ENCODE data around the gene C10orf90. TPM values are rescaled to one million over a fixed set of nuclear protein-coding genes. Genes with fewer than 3 reads are reported as not detected.

Gene C10orf90
- total RNA-seq, 1 donor from 2014 or later, result 1.2 TPM

DNA sequence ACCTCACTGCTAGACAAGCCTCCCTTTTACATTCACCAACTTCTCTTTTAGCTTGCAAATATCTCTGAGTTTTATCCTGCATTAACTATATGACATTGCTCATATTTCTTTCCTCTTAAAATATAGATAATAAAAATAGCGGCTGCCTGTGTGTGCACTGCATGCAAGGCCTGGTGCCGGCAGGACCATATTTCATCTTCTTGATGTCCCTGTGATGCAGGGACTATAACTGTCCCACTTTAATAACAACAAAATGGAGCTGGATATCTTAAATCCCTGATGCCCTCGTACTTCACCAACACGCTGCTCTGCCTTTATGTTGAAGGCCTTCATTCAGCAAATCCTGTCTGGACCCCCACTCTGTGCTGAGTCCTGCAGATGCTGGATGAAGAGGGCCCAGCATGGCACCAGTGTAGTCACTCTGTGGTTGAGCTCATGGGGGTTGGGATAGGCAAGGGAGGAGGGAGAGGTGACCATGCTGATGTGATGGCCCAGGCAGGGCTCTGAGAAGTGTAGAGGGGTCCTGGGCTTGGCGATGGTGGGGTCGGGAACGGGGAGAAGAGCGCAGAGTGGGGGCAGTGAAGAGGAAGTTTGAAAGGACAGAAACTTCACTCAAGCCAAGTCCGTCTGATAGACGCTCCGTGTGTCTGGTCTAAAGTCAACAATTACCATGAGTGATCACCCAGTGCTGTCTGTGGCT is 40.4 kb downstream of the C10orf90 start:
- no peak for DNase-seq

DNA sequence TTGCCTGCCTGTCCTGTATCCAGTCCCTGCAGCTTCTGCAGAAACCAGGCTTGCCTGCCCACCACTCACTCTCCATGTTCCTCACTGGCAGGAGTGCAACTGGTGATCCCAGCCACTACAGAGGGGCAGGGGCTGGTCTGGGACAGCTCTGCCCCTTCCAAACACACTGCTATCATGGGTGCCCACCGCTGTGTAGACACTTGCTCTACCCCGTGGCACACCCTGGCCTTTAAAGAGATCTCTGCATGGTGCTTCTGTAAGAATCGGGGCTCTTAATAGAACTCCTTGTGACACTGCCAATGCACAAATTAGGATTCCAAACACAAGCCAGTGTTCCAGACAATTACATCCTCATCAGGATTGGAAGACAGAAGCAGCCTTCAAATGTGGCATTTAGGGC is 41.7 kb downstream of the C10orf90 start:
- no peak for DNase-seq

DNA sequence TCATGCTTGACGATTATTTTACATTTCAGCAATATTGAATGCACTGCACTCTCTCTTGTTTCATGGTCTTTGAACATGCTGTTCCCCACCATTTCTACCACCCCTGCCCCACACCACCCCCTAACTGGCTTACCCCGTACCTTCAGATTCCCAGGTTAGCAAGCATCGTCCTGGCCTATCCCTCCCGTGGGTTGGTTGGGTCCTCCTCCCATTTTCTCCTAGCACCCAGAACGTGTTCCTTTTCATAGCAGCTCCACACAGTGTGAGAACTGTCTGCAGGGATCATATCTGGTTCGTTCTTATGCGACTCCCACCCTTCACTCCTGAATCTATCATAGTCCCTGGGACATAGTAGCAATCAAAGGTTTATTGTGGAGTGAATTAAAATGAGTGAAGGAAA is 48.6 kb downstream of the C10orf90 start:
- DNase-seq, result no peak

DNA sequence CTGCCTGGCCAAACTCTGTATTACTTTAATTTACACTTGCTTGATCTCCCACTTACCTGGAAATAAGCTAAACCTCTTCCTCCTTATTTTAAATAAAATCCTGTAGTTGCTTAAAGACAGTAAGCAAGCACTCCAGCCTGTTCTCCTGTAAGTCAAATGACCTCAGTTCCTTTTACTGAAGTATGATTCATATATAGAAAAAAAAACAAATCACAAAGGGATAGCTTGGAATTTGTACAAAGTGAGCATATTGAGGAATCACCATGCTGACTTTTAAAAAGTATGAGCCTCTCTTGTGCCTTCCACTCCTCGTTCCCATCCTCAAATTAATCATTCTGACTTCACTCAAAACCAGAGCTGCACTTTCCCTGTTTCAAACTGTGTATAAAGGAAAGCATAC is 52.0 kb downstream of the C10orf90 start:
- DNase-seq, result no peak

DNA sequence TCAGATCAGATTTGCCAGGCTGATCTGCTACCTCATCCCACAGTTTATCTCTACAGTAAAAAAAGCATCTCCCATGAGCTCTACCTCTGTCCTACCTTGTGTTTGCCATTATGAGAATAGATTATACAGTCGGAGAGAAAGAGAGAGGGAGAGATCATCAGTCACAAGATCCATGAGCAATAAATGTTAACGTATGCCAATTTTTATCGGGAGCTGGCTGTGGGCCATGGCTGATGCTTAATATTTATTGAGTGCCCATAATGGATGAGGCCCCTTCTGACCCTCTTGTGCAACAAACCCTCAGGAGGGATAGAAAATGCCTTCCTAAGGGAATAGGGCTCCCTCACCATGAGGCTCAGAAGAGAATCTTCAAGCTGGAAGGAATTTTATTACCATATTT is 52.8 kb downstream of the C10orf90 start:
- no peak for DNase-seq

DNA sequence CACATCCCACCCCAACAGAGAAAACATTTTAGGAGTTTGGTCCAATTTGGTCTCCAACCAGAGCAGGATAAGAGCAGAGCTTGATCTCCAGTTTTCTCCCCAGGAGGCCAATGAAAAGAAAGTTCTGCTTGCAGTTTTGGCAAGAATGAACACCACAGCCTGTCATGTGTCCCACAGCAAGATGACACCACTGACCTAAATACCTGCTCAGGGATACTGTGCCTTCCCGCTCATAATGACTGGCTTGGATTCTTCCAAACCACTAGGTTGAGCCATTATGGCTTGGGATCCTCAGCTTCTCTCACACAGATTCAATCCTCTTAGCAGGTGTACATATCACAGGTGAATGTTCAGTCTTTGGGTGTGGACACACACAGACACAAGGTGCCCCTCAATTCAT is 53.3 kb downstream of the C10orf90 start:
- no peak for DNase-seq

DNA sequence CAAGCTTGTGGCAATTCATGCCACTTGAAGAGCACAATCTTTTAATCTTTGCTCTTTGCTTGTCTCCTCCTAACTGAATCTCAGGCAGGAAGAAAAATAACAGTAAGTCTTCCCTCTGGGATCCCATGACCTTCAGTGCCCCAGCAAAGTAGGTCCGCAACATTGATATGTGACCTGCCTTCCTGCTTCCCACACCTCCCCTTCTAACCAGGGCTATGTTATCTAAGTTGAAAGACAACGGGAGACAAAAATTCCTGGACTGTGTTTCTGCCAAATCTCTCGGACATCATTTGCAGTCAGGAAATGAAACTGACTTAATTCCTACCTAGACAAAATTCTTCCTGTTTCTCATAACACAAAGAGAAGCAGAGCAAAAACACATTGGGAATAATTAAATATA is 53.8 kb downstream of the C10orf90 start:
- no peak for DNase-seq

DNA sequence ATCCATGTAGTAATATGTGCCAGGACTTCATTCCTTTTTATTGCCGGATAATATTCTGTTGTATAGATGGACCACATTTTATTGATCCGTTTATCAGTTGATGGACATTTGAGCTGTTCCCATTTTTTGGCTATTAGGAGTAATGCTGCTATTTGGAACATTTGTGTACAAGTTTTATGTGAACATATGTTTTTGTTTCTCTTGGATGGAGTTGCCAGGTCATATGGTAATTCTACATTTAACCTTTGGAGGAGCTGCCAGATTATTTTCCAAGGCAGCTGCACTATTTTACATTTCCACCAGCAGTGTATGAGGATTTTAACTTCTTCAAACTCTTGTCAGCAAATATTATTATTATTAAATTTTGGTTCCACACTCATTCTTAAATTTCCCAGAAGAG is 59.2 kb downstream of the C10orf90 start:
- DNase-seq, result peak; percentile 74

DNA sequence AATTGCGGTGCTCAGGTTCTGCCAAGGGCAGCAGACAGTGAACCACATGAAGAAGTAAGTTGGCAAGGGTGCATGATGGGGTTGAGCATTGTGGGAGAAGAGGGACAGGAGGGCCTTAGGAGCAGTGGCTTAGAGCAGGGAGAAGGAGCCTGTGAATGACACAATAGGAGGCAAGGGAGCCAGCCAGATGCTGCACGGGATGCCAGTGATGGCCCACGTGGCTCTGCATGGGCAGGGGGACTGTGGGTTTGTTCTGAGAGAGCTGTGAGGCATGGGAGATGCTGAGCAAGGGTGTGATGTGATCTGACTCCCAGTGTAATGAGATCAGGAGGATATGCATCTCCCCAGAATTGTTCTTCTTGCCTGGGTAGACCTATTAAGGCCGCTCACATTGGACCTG is 60.9 kb downstream of the C10orf90 start:
- DNase-seq, result no peak

DNA sequence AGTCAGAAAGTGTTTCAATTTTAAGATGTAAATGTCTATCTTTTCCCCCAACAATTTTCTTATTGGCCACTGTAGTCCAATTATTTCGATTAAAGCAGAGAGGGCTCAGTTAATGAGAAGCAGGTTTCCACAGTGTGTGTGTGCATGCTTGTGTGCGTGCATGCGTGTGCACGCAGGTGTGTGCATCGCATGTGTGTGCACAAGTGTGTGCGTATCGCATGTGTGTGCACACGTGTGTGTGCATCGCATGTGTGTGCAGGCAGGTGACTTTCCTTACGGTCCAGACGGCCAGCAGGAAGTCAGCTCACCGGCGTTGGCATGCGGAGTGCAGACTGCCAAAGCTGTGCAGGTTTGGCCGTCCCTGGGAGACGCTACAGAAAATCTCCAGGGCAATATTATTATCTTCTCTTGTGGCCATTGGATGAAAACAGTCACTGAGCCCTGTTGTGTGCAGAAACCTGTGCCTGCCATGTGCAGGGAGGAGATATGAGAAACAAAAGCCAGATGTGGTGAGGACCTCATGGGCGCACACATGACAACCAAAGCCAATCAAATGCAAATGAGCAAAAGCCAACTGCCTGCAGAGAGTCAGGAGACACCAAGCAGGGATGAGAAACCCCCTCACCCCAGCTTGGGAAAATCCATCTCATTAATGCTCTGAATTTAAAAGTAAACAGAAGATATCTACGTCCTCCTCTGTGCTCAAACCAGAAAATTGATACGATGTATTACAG is 70.4 kb downstream of the C10orf90 start:
- DNase-seq, result no peak

DNA sequence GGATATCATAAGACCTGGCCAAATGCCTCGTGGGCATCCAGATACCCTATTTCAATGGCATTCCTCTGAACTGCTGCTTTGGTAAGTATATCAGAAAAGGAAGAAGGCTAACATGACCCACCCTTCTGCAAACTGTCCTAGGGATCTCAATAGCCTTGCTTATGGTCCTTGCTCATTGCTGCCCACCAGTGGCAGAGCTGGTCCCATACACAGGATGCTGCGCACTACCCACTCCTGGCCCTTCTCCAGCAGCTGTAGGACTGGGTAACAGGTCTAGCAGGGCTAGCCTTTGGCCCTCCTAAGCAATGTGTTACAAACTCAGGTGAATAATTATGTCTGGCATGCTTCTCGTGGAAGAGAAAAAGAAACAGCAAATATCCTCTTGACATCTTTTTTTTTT is 72.5 kb downstream of the C10orf90 start:
- DNase-seq, result no peak

DNA sequence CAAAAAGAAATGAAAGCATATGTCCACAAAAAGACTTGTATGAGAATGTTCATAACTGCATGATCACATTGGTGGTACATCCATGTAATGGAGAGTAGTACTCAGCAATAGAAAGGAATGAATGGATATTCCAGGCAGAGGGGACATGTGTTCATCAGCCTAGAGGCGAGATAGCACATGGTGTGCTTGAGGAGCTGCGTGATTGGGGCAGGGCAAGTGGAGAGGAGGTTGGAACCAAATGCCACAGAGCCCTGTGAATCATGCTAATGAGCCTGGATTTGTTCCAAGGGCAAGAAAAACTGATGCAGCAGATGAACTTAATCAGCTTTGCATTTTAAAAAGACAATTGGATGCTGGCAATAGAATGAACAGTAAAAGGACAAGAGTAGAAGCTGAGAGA is 73.3 kb downstream of the C10orf90 start:
- no peak for DNase-seq

DNA sequence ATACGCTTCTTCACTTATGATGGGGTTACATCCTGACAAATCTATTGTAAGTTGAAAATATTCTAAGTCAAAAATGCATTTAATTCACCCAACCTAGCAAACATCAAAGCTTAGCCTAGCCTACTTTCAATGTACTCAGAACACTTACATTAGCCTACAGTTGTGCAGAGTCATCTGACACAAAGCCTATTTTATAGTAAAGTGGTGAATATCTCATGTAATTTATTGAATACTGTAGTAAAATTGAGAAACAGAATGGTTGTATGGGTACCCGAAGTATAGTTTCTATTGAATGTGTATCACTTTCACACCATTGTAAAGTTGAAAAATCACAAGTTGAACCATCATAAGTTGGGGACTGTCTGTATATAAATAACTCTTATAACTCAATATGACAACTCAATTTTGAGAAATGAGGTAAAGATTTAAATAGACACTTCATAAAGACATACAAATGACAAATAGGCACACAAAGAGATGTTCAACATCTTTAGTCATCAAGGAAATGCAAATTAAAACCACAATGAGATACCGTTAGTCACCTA is 73.9 kb downstream of the C10orf90 start:
- DNase-seq, result no peak

DNA sequence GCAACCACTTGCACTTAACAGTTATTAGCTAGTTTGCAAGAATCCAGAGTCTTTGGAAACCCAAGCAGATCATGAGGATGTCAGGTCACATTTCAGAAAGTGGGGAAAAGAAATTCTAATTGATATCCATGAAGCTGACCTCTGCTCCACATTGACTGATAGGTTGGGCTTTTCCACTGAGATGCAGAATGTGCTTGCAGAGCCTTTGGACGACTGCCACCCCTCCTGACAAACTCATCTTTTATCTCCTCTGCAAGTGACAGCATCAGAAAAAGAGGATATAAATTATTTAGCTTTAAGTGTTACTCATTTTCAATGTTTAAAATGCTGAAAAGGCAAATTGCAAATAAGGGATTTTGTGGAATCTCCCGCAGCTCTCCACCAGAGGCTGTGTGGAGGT is 75.3 kb downstream of the C10orf90 start:
- DNase-seq, result no peak

DNA sequence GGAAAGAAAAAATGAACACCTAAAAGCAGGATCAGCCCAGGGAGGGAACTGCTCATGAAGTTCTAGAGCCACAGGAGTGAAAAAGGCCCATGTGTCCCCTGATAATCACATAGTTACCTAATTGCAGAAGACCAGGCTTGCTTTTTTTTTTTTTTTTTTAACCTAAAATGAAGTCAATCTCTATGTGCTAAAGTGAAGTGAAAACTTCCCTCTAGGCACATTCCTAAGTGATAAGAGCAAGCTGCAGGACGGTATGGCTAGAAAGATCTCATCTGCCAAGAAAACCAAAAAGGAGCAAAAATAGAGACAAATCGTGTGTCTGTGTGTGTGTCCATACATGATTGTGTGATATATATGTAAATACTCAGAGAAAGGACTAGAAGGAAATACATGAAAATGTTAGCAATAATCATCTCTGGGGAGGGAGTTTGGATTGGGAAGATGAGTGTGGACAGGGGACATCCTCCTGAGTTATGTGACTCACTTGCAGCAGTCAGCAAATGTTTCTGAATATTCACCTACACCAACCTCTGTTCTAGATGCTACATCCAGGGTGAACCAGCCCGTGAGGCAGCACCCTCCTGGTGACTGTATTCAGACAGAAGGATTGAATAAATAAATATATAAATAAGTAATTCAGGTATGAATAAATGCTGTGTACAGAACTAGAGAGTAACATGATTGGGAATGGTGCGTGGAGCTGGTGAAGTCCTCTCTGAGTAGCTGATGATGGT is 76.4 kb downstream of the C10orf90 start:
- DNase-seq, result no peak

DNA sequence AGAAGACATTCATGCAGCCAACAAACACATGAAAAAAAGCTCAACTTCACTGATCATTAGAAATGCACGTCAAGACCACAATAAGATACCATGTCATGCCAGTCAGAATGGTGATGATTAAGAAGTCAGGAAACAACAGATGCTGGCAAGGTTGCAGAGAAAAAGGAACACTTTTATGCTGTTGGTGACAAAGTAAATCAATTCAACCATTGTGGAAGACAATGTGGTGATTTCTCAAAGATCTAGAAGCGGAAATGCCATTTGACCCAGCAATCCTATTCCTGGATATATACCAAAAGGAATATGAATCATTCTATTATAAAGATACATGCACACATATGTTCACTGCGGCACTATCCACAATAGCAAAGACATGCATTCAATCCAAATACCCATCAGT is 77.6 kb downstream of the C10orf90 start:
- DNase-seq, result no peak

DNA sequence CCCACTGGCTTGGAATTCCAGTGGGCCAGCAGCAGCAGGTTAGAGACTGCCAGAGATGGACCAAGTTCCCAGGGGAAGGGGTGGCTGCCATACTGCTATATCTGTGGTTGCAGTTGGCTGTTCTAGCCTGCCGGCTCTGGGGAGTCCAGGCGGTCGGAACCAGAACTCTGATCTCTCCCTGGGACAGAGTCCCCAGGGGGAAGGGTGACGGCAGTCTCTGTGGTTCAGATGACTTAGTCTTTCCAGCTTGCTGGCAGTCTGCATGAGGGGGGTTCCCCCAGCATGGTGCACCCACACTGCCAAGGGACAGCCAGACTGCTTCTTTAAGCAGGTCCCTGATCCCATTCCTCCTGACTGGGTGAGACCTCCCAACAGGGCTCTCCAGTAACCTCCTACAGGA is 82.5 kb downstream of the C10orf90 start:
- no peak for DNase-seq

DNA sequence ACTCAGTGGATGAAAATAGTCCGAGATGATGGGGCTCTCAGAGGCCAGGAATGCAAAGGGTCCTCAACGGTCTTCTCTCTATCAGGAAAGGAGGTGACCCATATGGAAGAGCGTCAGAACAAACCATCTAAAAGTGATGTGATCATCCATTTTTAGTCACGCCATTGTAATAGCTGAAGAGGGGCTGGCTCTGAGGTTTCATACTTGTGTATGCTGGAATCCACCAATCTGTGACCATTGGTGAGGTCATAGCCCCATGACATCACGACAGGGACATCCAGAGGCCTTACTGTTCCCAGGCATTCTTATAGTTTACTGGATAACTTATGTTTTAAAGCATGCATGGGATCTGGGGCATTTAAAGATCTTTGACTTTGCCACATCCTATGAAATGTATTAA is 83.6 kb downstream of the C10orf90 start:
- DNase-seq, result no peak

DNA sequence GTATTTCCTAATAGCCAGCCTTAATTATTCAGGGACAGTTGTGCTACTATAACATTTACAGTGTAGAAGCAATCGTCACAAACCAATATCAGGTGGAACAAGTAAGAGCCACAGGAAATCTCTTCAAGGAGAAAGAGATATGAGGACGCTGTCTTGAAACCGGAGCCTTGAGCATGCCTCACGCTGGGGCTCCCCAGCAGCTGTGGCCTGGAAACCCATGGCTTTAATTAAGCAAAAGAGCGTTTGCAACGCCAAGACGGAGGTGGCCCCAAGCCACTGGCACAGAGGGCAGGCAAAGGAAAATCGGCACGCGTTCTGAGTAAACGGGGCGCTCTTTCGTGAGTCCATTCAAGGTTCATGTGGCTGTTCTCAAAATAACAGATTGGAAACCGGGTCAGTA is 84.4 kb downstream of the C10orf90 start:
- no peak for DNase-seq

DNA sequence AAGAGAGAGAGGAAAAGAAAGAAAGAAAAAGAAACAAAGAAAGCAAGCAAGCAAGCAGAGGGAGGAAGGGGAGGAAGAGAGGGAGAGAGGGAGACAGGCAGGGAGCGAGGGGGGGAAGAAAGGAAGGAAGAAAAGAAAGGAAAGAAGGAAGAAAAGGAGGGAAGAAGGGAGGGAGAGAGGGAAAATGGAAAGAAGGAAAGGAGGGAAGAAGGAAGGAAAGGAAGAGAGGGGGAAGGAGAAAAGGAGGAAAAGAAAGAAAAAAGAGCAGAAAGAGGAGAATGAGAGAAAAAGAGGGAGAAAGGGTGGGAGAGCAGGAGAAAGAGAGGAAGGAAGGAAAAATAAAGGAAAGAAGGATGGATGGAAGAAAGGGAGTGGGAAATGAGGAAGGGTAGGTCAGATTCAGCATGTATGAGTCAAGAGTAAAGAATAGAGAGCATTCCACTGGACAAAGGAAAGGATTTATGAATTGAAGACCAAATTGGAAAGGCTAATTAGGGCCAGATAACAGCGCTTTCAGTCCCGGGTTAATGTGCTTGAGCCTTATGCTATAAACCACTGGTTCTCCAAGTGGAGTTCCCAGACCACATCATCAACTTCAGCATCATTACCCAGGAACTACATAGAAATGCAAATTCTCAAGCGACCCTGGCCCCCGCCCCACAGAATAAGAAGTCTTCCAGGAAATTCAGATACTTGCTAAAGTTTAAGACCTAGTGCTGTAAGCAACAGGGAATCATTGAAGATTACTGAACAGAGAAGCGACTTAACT is 85.1 kb downstream of the C10orf90 start:
- no peak for DNase-seq

DNA sequence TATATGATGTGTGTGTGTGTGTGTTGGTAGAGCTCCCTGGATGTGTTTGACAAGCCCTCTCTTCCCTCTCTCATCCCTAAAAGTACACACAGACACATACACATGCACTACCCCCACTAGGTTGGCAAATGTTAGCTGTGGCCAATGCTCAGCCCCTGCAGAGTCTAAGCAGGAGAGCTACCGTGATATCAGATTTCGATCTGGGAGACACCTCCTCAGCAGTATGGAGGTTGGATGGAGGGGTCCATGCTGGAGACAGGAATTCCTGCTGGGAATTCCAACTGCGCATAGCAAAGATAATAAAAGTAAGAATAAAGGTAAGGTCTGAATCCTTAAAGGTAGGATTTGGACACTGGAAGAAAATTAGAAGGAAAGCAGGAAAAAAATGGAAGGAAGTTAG is 85.7 kb downstream of the C10orf90 start:
- DNase-seq, result no peak

DNA sequence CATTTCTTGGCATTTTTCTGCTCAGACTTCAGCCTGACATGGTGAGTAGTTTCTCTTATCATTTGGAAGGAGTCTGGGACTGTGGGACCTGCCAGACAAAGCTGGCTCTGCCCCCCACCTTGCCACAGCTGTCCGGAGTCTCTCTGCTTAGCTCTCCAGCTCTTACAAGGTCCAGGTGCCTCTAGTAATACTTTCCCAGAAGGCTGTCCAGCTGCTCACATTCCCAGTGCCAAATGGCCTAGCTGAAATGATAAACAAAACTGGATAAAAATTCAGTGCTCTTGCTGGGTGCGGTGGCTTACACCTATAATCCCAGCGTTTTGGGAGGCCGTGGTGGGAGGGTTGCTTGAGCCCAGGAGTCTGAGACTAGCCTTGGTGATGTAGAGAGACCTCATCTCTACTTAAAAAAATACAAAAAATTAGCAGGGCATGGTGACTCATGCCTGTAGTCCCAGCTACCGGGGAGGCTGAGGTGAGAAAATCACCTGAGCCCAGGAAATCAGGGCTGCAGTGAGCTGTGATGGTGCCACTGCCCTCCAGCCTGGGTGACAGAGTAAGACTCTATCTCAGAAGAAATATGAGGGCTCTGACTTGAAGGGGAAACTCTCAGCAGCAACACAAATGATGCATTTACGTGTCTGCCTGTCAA is 86.8 kb downstream of the C10orf90 start:
- DNase-seq, result no peak

Measured in skin of body (tissue), 2 donors.